ES-I3 (cell line): Measurements from ENCODE around the gene BIRC7.
"Not testable (repeated sequence)": the region's sequence is repeated elsewhere in the genome, so short reads cannot be mapped to it uniquely, and the experiment has no call there.

Experiments
- H3K36me3 ChIP-seq: 2 replicates; pipeline ENCODE4 v1.6.1; 2013; ENCODE audit warnings: mild to moderate bottlenecking, low read length, control low read depth, moderate library complexity; ENCODE audit not compliant: insufficient read depth
- H3K4me1 ChIP-seq: 2 replicates; pipeline ENCODE4 v1.6.1; 2013; ENCODE audit warnings: mild to moderate bottlenecking, control low read depth, low read length; ENCODE audit not compliant: insufficient read depth
- H3K9ac ChIP-seq: 2 replicates; pipeline ENCODE4 v1.6.1; 2013; ENCODE audit warnings: low read depth, mild to moderate bottlenecking, low read length, moderate library complexity
- H3K9me3 ChIP-seq: 2 replicates; pipeline ENCODE4 v1.6.1; 2013; ENCODE audit warnings: mild to moderate bottlenecking, low read length, moderate library complexity; ENCODE audit not compliant: control insufficient read depth, insufficient read depth

The BIRC7 gene

GRCh38 chr20:63240004-63240403, 4.3 kb downstream of the BIRC7 start:
- Histone ChIP-seq H3K4me1 (peaks cover 8% of the 10 kb centered on the region; the same call in 1 of the 2 replicates), H3K36me3 (no peaks in the 10 kb centered on the region), H3K9ac (no peak overlapping the region), H3K9me3 (no peaks in the 10 kb centered on the region)

GRCh38 chr20:63241272-63241671, 5.6 kb downstream of the BIRC7 start:
- Histone ChIP-seq H3K9me3 (no peaks in the 10 kb centered on the region), H3K9ac (no peak overlapping the region), H3K4me1 (no peaks in the 10 kb centered on the region; the same call in 1 of the 2 replicates), H3K36me3 (no peaks in the 10 kb centered on the region)

GRCh38 chr20:63242736-63243135, 7.0 kb downstream of the BIRC7 start:
- Histone ChIP-seq H3K36me3 (no peaks in the 10 kb centered on the region), H3K4me1 (peaks cover 7% of the 10 kb centered on the region; the same call in 1 of the 2 replicates), H3K9ac (no peak overlapping the region), H3K9me3 (no peaks in the 10 kb centered on the region)

- no peak overlapping the region for H3K9ac ChIP-seq
- no peaks in the 10 kb centered on the region for H3K36me3 ChIP-seq
- H3K9me3 ChIP-seq = no peaks in the 10 kb centered on the region
- peaks cover 7% of the 10 kb centered on the region; the same call in 1 of the 2 replicates for H3K4me1 ChIP-seq
Observed at GRCh38 chr20:63243604-63244247, 8.0 kb downstream of the BIRC7 start.

- Histone ChIP-seq H3K4me1 (peaks cover 7% of the 10 kb centered on the region; the same call in 1 of the 2 replicates), H3K9me3 (no peaks in the 10 kb centered on the region), H3K36me3 (no peaks in the 10 kb centered on the region), H3K9ac (no peak overlapping the region)
Observed at GRCh38 chr20:63244468-63244867, 8.8 kb downstream of the BIRC7 start.

- peak overlapping the region; percentile 2; the same call in 1 of the 2 replicates for H3K9ac ChIP-seq
- no peaks in the 10 kb centered on the region for H3K36me3 ChIP-seq
- H3K9me3 ChIP-seq = no peaks in the 10 kb centered on the region
- peaks cover 7% of the 10 kb centered on the region; the same call in 1 of the 2 replicates for H3K4me1 ChIP-seq
Observed at GRCh38 chr20:63246490-63247288, 11.0 kb downstream of the BIRC7 start.

GRCh38 chr20:63247671-63248228, 12.0 kb downstream of the BIRC7 start:
- no peaks in the 10 kb centered on the region for H3K36me3 ChIP-seq
- no peaks in the 10 kb centered on the region for H3K9me3 ChIP-seq
- H3K9ac ChIP-seq = no peak overlapping the region
- peaks cover 9% of the 10 kb centered on the region; the same call in 1 of the 2 replicates for H3K4me1 ChIP-seq

- Histone ChIP-seq H3K36me3 (no peaks in the 10 kb centered on the region), H3K9me3 (no peaks in the 10 kb centered on the region), H3K4me1 (peaks cover 12% of the 10 kb centered on the region; the same call in 1 of the 2 replicates), H3K9ac (no peak overlapping the region)
Observed at GRCh38 chr20:63248835-63249591, 13.3 kb downstream of the BIRC7 start.

GRCh38 chr20:63249891-63250290, 14.2 kb downstream of the BIRC7 start:
- Histone ChIP-seq H3K36me3 (no peaks in the 10 kb centered on the region), H3K4me1 (peaks cover 12% of the 10 kb centered on the region; the same call in 1 of the 2 replicates), H3K9ac (no peak overlapping the region), H3K9me3 (no peaks in the 10 kb centered on the region)

GRCh38 chr20:63251350-63251749, 15.6 kb downstream of the BIRC7 start:
- H3K9me3 ChIP-seq, H3K36me3 ChIP-seq, H3K9ac ChIP-seq: not testable (repeated sequence)
- H3K4me1 ChIP-seq = peaks cover 16% of the 10 kb centered on the region; the same call in 1 of the 2 replicates

- peaks cover 9% of the 10 kb centered on the region; the same call in 1 of the 2 replicates for H3K4me1 ChIP-seq
- H3K9ac ChIP-seq = no peak overlapping the region
- H3K9me3 ChIP-seq = no peaks in the 10 kb centered on the region
- no peaks in the 10 kb centered on the region for H3K36me3 ChIP-seq
Observed at GRCh38 chr20:63252284-63252711, 16.6 kb downstream of the BIRC7 start.

GRCh38 chr20:63253065-63253437, 17.3 kb downstream of the BIRC7 start:
- Histone ChIP-seq H3K4me1 (peaks cover 9% of the 10 kb centered on the region; the same call in 1 of the 2 replicates), H3K9ac (peak overlapping the region; percentile 50), H3K36me3 (no peaks in the 10 kb centered on the region), H3K9me3 (no peaks in the 10 kb centered on the region)

- Histone ChIP-seq H3K9ac (peak overlapping the region; percentile 50), H3K36me3 (no peaks in the 10 kb centered on the region), H3K9me3 (no peaks in the 10 kb centered on the region), H3K4me1 (peaks cover 9% of the 10 kb centered on the region; the same call in 1 of the 2 replicates)
Observed at GRCh38 chr20:63253438-63254231, 17.9 kb downstream of the BIRC7 start.
